Gastroesophageal sphincter (tissue), 3 donors: ENCODE measurements around the gene C1orf21.

Experiments used
- CTCF ChIP-seq, 4 experiments: fragments of 200-600 bp in 2 of 4; fragments of 450-650 bp in 2 of 4; sonication (generic) in 1 of 4; IDR thresholded peaks; one replicate each; pipeline ENCODE4 v1.5.1; 2017 to 2019; ENCODE audit warnings: antibody characterized with exemption in 4 of 4, mild to moderate bottlenecking in 2 of 4, moderate library complexity in 2 of 4
- POLR2AphosphoS5 ChIP-seq: sonication (generic); formaldehyde crosslinking; IDR thresholded peaks from one replicate; pipeline ENCODE4 v1.6.1; 2017; ENCODE audit warnings: antibody characterized with exemption

- TF ChIP-seq POLR2AphosphoS5, result no peak
- TF ChIP-seq CTCF (IDR thresholded peaks at IDR 0.05), result no peak
Observed at GRCh38 chr1:184428604-184429003, 41.8 kb downstream of the C1orf21 start.
